HG03439 (cell line): Measurements from ENCODE around the gene GOLGA3.
"Not testable (repeated sequence)": the region's sequence is repeated elsewhere in the genome, so short reads cannot be mapped to it uniquely, and the experiment has no call there.

Experiments used
- ATAC-seq: cut with Tn5 transposase; IDR thresholded peaks from one replicate; pipeline ENCODE4 v1.9.1; 2021; ENCODE audit warnings: mild to moderate bottlenecking, moderate library complexity; ENCODE audit not compliant: unreplicated experiment

The GOLGA3 gene

GRCh38 chr12:132754160-132754932 is 74.3 kb downstream of the GOLGA3 start:
- no peak for ATAC-seq

- not testable (repeated sequence) for ATAC-seq
Measured at GRCh38 chr12:132753670-132754069, 75.0 kb downstream of the GOLGA3 start.

GRCh38 chr12:132748319-132748718 is 80.3 kb downstream of the GOLGA3 start:
- ATAC-seq: no peak

- no peak for ATAC-seq
Measured at GRCh38 chr12:132747896-132748295, 80.8 kb downstream of the GOLGA3 start.

GRCh38 chr12:132747395-132747794 is 81.3 kb downstream of the GOLGA3 start:
- no peak for ATAC-seq

GRCh38 chr12:132746613-132747012 is 82.1 kb downstream of the GOLGA3 start:
- ATAC-seq: no peak

GRCh38 chr12:132743831-132744230 is 84.8 kb downstream of the GOLGA3 start:
- ATAC-seq: no peak

GRCh38 chr12:132741620-132742019 is 87.0 kb downstream of the GOLGA3 start:
- no peak for ATAC-seq

- no peak for ATAC-seq
Measured at GRCh38 chr12:132740652-132741051, 88.0 kb downstream of the GOLGA3 start.

GRCh38 chr12:132740313-132740646 is 88.4 kb downstream of the GOLGA3 start:
- no peak for ATAC-seq

- ATAC-seq: no peak
Measured at GRCh38 chr12:132739600-132740312, 88.9 kb downstream of the GOLGA3 start.

GRCh38 chr12:132736913-132737312 is 91.8 kb downstream of the GOLGA3 start:
- no peak for ATAC-seq

- no peak for ATAC-seq
Measured at GRCh38 chr12:132736378-132736777, 92.3 kb downstream of the GOLGA3 start.

- no peak for ATAC-seq
Measured at GRCh38 chr12:132735496-132735895, 93.2 kb downstream of the GOLGA3 start.

GRCh38 chr12:132734206-132734605 is 94.5 kb downstream of the GOLGA3 start:
- ATAC-seq: no peak

GRCh38 chr12:132731574-132731973 is 97.1 kb downstream of the GOLGA3 start:
- no peak for ATAC-seq

GRCh38 chr12:132730353-132730752 is 98.3 kb downstream of the GOLGA3 start:
- ATAC-seq: no peak

- ATAC-seq: no peak
Measured at GRCh38 chr12:132729541-132730320, 98.9 kb downstream of the GOLGA3 start.

- no peak for ATAC-seq
Measured at GRCh38 chr12:132728502-132728901, 100.2 kb downstream of the GOLGA3 start.

GRCh38 chr12:132727091-132727794 is 101.4 kb downstream of the GOLGA3 start:
- ATAC-seq: no peak

GRCh38 chr12:132726386-132726785 is 102.3 kb downstream of the GOLGA3 start:
- no peak for ATAC-seq
